ENCODE results near the gene TGFBR2.

Gene TGFBR2

DNA sequence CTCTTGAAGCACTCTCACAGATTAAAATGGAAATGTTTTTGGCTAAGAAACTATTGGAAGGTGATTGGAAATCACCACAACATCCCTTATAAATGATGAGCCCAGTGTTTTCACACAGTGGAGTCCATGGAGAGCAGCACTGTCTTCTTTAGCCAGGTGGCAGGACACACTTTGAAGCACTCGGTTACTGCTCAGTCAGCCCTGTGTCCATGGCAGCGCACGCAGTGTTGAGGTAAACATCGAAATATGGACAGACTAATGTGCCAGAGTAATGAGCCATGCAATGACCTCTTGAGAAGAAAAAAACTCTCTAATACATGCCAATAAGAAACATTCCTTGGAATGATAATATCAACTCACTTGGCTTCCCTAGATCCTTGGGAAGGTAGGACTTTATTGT lies 66.6 kb downstream of the TGFBR2 start:
- TF ChIP-seq ZNF341 (tag by site-specific recombination; IDR thresholded peaks at IDR 0.05; ENCODE audit: low read depth) (no peak), ZNF2 (tag by site-specific recombination; IDR thresholded peaks at IDR 0.05) (no peak), ZNF350 (tag by site-specific recombination; IDR thresholded peaks at IDR 0.05) (no peak), ZNF677 (tag by site-specific recombination; IDR thresholded peaks at IDR 0.05) (no peak), ZNF354C (tag by site-specific recombination; IDR thresholded peaks at IDR 0.05; ENCODE audit: borderline replicate concordance, low read depth) (no peak), ZNF274 (IDR thresholded peaks at IDR 0.05; ENCODE audit: low read length) (no peak), ZNF274 (tag by site-specific recombination; IDR thresholded peaks at IDR 0.05; ENCODE audit: borderline replicate concordance) (no peak), ZNF610 (tag by site-specific recombination; IDR thresholded peaks at IDR 0.05; ENCODE audit: borderline replicate concordance) (no peak), HOXC10 (CRISPR knock-in tag; IDR thresholded peaks at IDR 0.05) (no peak), ZNF768 (tag by site-specific recombination; IDR thresholded peaks at IDR 0.05) (no peak), ZBTB48 (tag by site-specific recombination; IDR thresholded peaks at IDR 0.05) (no peak), ZNF146 (tag by site-specific recombination; IDR thresholded peaks at IDR 0.05) (no peak), ZNF292 (tag by site-specific recombination; IDR thresholded peaks at IDR 0.05; ENCODE audit: borderline replicate concordance, low read depth) (no peak), ZNF140 (tag by site-specific recombination; IDR thresholded peaks at IDR 0.05) (no peak), ZNF624 (tag by site-specific recombination; IDR thresholded peaks at IDR 0.05) (no peak)
- TF ChIP-seq, protein P1, sequence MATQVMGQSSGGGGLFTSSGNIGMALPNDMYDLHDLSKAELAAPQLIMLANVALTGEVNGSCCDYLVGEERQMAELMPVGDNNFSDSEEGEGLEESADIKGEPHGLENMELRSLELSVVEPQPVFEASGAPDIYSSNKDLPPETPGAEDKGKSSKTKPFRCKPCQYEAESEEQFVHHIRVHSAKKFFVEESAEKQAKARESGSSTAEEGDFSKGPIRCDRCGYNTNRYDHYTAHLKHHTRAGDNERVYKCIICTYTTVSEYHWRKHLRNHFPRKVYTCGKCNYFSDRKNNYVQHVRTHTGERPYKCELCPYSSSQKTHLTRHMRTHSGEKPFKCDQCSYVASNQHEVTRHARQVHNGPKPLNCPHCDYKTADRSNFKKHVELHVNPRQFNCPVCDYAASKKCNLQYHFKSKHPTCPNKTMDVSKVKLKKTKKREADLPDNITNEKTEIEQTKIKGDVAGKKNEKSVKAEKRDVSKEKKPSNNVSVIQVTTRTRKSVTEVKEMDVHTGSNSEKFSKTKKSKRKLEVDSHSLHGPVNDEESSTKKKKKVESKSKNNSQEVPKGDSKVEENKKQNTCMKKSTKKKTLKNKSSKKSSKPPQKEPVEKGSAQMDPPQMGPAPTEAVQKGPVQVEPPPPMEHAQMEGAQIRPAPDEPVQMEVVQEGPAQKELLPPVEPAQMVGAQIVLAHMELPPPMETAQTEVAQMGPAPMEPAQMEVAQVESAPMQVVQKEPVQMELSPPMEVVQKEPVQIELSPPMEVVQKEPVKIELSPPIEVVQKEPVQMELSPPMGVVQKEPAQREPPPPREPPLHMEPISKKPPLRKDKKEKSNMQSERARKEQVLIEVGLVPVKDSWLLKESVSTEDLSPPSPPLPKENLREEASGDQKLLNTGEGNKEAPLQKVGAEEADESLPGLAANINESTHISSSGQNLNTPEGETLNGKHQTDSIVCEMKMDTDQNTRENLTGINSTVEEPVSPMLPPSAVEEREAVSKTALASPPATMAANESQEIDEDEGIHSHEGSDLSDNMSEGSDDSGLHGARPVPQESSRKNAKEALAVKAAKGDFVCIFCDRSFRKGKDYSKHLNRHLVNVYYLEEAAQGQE (tag by site-specific recombination; IDR thresholded peaks at IDR 0.05): no peak
- TF ChIP-seq, protein P2, sequence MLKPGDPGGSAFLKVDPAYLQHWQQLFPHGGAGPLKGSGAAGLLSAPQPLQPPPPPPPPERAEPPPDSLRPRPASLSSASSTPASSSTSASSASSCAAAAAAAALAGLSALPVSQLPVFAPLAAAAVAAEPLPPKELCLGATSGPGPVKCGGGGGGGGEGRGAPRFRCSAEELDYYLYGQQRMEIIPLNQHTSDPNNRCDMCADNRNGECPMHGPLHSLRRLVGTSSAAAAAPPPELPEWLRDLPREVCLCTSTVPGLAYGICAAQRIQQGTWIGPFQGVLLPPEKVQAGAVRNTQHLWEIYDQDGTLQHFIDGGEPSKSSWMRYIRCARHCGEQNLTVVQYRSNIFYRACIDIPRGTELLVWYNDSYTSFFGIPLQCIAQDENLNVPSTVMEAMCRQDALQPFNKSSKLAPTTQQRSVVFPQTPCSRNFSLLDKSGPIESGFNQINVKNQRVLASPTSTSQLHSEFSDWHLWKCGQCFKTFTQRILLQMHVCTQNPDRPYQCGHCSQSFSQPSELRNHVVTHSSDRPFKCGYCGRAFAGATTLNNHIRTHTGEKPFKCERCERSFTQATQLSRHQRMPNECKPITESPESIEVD (tag by site-specific recombination; IDR thresholded peaks at IDR 0.05): no peak
- Histone ChIP-seq H3K36me3 (ENCODE audit: control insufficient read depth in 2 of 2, insufficient read depth in 1 of 2, low read length in 2 of 2) (peaks cover 0 to 40% of the 10 kb centered on the region in 2 experiments; a peak in 1 of 3 replicates), H3K4me3 (ENCODE audit: low read depth, low read length) (no peak overlapping the region), H3K9me3 (ENCODE audit: control insufficient read depth, insufficient read depth, low read depth, low read length) (no peaks in the 10 kb centered on the region), H3K4me1 (ENCODE audit: control insufficient read depth, insufficient read depth, low read length) (no peaks in the 10 kb centered on the region; the same call in 1 of the 2 replicates), H3K27ac (ENCODE audit: extremely low read depth, low read depth, low read length) (no peak overlapping the region)
- ChIA-PET POLR2A (no interaction called here), CTCF (no interaction called here)

DNA sequence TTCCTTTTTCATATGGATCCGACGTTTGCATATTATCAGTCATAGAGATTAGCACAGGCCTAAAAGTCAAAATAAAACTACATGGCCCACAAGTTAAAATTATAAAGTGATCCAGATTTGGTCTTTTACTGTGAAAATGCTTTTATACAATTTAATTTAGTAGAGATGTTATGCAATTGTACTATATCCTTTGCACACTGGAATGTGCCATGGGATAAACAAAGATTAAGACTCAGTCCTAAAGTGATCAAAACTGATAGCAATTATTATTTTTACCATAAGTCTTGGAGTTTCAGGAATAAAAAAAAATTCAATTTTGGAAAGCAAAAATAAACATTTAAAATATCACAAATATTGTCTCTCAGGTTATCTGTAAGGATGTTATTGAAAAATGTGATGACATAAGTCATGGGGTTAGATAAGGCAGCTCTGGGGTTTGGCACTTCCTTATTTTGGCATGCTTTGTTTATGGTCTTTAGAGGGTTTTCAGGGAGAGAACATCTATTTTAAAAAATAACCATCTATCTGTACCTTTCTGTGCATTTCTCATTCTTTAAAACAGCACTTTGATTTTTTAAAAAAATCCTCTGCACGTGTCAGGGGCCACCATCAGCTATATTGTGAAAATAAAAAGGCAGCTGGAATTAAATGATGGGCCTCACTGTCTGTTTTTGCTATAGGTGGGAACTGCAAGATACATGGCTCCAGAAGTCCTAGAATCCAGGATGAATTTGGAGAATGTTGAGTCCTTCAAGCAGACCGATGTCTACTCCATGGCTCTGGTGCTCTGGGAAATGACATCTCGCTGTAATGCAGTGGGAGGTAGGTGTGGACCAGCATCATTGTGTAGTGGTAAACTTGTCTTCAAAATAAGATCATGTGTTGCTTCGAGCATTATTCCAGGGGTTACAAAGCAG lies 67.3 kb downstream of the TGFBR2 start:
- H3K36me3 ChIP-seq (ENCODE audit: control insufficient read depth in 2 of 2, insufficient read depth in 1 of 2, low read length in 2 of 2): peaks cover 0 to 43% of the 10 kb centered on the region in 2 experiments; a peak in 1 of 3 replicates
- ChIA-PET CTCF (no interaction called here), POLR2A (no interaction called here)
- no peak overlapping the region for H3K4me3 ChIP-seq (ENCODE audit: low read depth, low read length)
- no peaks in the 10 kb centered on the region for H3K9me3 ChIP-seq (ENCODE audit: control insufficient read depth, insufficient read depth, low read depth, low read length)
- H3K4me1 ChIP-seq (ENCODE audit: control insufficient read depth, insufficient read depth, low read length): no peaks in the 10 kb centered on the region
- no peak overlapping the region for H3K27ac ChIP-seq (ENCODE audit: extremely low read depth, low read depth, low read length)
- TF ChIP-seq ZNF214 (tag by site-specific recombination; IDR thresholded peaks at IDR 0.05; ENCODE audit: borderline replicate concordance) (no peak), ZNF670 (tag by site-specific recombination; IDR thresholded peaks at IDR 0.05; ENCODE audit: low read depth) (no peak), ZNF404 (tag by site-specific recombination; IDR thresholded peaks at IDR 0.05) (no peak)
- TF ChIP-seq, protein P3, sequence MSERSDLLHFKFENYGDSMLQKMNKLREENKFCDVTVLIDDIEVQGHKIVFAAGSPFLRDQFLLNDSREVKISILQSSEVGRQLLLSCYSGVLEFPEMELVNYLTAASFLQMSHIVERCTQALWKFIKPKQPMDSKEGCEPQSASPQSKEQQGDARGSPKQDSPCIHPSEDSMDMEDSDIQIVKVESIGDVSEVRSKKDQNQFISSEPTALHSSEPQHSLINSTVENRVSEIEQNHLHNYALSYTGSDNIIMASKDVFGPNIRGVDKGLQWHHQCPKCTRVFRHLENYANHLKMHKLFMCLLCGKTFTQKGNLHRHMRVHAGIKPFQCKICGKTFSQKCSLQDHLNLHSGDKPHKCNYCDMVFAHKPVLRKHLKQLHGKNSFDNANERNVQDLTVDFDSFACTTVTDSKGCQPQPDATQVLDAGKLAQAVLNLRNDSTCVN (tag by site-specific recombination; optimal IDR thresholded peaks at IDR 0.05): no peak
- TF ChIP-seq, protein P4, sequence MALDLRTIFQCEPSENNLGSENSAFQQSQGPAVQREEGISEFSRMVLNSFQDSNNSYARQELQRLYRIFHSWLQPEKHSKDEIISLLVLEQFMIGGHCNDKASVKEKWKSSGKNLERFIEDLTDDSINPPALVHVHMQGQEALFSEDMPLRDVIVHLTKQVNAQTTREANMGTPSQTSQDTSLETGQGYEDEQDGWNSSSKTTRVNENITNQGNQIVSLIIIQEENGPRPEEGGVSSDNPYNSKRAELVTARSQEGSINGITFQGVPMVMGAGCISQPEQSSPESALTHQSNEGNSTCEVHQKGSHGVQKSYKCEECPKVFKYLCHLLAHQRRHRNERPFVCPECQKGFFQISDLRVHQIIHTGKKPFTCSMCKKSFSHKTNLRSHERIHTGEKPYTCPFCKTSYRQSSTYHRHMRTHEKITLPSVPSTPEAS (tag by site-specific recombination; IDR thresholded peaks at IDR 0.05): no peak
- TF ChIP-seq, protein P5, sequence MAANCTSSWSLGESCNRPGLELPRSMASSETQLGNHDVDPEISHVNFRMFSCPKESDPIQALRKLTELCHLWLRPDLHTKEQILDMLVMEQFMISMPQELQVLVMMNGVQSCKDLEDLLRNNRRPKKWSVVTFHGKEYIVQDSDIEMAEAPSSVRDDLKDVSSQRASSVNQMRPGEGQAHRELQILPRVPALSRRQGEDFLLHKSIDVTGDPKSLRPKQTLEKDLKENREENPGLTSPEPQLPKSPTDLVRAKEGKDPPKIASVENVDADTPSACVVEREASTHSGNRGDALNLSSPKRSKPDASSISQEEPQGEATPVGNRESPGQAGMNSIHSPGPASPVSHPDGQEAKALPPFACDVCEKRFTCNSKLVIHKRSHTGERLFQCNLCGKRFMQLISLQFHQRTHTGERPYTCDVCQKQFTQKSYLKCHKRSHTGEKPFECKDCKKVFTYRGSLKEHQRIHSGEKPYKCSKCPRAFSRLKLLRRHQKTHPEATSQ (tag by site-specific recombination; IDR thresholded peaks at IDR 0.05): no peak

Data from HEK293 (cell line).